ENCODE data around the gene FNBP1.

GRCh38 chr9:130084337-130084736 lies 41.3 kb upstream of the FNBP1 start:
- TF ChIP-seq CTCF (IDR thresholded peaks at IDR 0.05 in 2 of 3, conservative IDR thresholded peaks at IDR 0.05 in 1 of 3; ENCODE audit: control insufficient read depth in 2 of 3, extremely low read depth in 1 of 3, insufficient read depth in 1 of 3, low read depth in 3 of 3, low read length in 3 of 3): no peak
- no peak for TF ChIP-seq BCL11A (IDR thresholded peaks at IDR 0.05; ENCODE audit: low read depth, low read length)
- TF ChIP-seq TAF1 (IDR thresholded peaks at IDR 0.05; ENCODE audit: borderline replicate concordance, low read depth, low read length): no peak
- TF ChIP-seq, protein P1, sequence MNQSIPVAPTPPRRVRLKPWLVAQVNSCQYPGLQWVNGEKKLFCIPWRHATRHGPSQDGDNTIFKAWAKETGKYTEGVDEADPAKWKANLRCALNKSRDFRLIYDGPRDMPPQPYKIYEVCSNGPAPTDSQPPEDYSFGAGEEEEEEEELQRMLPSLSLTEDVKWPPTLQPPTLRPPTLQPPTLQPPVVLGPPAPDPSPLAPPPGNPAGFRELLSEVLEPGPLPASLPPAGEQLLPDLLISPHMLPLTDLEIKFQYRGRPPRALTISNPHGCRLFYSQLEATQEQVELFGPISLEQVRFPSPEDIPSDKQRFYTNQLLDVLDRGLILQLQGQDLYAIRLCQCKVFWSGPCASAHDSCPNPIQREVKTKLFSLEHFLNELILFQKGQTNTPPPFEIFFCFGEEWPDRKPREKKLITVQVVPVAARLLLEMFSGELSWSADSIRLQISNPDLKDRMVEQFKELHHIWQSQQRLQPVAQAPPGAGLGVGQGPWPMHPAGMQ (IDR thresholded peaks at IDR 0.05; ENCODE audit: borderline replicate concordance): no peak
- TF ChIP-seq, protein P2, sequence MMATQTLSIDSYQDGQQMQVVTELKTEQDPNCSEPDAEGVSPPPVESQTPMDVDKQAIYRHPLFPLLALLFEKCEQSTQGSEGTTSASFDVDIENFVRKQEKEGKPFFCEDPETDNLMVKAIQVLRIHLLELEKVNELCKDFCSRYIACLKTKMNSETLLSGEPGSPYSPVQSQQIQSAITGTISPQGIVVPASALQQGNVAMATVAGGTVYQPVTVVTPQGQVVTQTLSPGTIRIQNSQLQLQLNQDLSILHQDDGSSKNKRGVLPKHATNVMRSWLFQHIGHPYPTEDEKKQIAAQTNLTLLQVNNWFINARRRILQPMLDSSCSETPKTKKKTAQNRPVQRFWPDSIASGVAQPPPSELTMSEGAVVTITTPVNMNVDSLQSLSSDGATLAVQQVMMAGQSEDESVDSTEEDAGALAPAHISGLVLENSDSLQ (IDR thresholded peaks at IDR 0.05): no peak
- no peak for TF ChIP-seq PAX5 (IDR thresholded peaks at IDR 0.05; ENCODE audit: borderline replicate concordance, low read depth, low read length)
- no peak for TF ChIP-seq ZNF274 (IDR thresholded peaks at IDR 0.05; ENCODE audit: insufficient read depth, insufficient read length)
- TF ChIP-seq, protein P3, sequence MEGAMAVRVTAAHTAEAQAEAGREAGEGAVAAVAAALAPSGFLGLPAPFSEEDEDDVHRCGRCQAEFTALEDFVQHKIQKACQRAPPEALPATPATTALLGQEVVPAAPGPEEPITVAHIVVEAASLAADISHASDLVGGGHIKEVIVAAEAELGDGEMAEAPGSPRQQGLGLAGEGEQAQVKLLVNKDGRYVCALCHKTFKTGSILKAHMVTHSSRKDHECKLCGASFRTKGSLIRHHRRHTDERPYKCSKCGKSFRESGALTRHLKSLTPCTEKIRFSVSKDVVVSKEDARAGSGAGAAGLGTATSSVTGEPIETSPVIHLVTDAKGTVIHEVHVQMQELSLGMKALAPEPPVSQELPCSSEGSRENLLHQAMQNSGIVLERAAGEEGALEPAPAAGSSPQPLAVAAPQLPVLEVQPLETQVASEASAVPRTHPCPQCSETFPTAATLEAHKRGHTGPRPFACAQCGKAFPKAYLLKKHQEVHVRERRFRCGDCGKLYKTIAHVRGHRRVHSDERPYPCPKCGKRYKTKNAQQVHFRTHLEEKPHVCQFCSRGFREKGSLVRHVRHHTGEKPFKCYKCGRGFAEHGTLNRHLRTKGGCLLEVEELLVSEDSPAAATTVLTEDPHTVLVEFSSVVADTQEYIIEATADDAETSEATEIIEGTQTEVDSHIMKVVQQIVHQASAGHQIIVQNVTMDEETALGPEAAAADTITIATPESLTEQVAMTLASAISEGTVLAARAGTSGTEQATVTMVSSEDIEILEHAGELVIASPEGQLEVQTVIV (IDR thresholded peaks at IDR 0.05; ENCODE audit: borderline replicate concordance, partially characterized antibody): no peak
- TF ChIP-seq, protein P4, sequence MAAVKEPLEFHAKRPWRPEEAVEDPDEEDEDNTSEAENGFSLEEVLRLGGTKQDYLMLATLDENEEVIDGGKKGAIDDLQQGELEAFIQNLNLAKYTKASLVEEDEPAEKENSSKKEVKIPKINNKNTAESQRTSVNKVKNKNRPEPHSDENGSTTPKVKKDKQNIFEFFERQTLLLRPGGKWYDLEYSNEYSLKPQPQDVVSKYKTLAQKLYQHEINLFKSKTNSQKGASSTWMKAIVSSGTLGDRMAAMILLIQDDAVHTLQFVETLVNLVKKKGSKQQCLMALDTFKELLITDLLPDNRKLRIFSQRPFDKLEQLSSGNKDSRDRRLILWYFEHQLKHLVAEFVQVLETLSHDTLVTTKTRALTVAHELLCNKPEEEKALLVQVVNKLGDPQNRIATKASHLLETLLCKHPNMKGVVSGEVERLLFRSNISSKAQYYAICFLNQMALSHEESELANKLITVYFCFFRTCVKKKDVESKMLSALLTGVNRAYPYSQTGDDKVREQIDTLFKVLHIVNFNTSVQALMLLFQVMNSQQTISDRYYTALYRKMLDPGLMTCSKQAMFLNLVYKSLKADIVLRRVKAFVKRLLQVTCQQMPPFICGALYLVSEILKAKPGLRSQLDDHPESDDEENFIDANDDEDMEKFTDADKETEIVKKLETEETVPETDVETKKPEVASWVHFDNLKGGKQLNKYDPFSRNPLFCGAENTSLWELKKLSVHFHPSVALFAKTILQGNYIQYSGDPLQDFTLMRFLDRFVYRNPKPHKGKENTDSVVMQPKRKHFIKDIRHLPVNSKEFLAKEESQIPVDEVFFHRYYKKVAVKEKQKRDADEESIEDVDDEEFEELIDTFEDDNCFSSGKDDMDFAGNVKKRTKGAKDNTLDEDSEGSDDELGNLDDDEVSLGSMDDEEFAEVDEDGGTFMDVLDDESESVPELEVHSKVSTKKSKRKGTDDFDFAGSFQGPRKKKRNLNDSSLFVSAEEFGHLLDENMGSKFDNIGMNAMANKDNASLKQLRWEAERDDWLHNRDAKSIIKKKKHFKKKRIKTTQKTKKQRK (IDR thresholded peaks at IDR 0.05; ENCODE audit: low read depth, low read length): no peak
- TF ChIP-seq, protein P5, sequence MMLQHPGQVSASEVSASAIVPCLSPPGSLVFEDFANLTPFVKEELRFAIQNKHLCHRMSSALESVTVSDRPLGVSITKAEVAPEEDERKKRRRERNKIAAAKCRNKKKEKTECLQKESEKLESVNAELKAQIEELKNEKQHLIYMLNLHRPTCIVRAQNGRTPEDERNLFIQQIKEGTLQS (IDR thresholded peaks at IDR 0.05; ENCODE audit: borderline replicate concordance, extremely low read depth, low read depth, low read length): no peak
- TF ChIP-seq POLR2AphosphoS2 (IDR thresholded peaks at IDR 0.05; ENCODE audit: low read depth, low read length): no peak
